OCI-M2 (cell line): ENCODE data around the gene TINAGL1.

Experiments
- DNase-seq: peaks from one replicate; lab custom pipeline; 2025; ENCODE audit not compliant: unreplicated experiment; lab: John Stamatoyannopoulos, UW

Gene TINAGL1

DNA sequence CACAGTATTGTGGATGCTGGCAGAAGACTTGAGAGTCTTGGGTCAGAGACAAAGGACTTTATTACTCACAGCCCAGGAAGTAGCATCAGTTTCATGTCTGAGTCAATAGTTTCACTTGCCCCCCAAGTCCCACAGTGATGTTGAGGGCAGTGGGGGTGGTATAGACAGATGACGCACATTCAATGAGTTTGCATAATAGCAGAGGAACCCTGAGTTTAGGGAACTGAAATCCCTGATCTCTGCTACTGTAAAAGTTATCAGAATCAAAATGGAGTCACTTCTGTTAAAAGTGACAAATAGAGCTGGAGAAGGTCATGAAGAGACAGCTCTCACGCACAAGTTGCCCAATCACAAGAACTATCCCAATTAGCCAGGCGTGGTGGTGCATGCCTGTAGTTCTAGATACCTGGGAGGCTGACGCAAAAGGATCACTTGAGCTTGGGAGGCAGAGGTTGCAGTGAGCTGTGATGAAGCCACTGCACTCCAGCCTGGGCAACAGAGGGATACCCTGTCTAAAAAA lies 29.7 kb downstream of the TINAGL1 start:
- no peak for DNase-seq

- DNase-seq, result no peak
Measured at GRCh38 chr1:31607360-31607759, 31.0 kb downstream of the TINAGL1 start.

- DNase-seq, result no peak
Measured at GRCh38 chr1:31609514-31610118, 33.3 kb downstream of the TINAGL1 start.

DNA sequence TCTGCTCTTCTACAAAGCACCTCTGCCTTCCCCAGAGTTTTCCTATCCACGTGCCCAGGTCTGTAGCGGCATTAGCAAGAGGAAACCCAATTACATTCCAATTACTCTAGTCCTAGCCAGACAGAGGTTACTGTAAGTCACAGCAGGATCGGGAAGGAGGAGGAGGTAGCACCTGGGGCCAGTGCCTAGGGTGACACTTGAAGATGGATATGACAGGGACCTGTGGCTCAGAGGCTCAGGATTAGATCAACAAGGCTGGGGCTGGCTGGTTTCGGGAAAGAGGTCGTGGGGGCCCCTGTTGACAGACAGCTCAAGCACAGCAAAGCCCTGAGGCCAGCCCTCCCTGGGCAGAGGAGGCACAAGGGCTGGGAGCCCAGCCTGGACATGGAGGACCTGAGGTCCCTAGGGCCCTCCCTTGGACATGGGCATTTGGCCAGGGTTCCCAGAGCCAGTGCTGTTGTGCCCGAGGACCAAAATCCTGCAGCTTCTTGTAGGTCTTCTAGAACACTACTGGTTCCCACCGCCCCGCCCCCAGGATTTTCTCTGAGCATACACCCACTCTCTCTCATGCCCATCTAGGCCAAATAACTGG lies 38.2 kb downstream of the TINAGL1 start:
- no peak for DNase-seq

- no peak for DNase-seq
Measured at GRCh38 chr1:31615414-31615813, 39.1 kb downstream of the TINAGL1 start.

DNA sequence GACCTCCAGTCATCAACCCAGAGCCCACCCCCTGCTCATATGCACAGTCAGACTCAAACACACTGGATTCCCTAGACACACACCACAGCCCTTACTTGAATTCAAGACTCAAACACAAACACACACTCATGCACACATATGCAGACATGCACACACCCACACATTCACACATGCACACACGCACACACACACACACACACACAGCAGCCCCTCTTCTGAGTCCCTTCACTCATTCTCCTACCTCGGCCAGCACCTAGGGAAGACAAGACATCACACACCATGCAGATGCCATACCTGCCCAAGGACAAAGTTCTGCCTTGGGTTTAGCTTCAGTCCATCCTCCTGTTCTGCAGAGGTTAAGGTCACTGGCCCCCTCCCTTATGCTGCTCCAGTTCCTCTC lies 39.6 kb downstream of the TINAGL1 start:
- no peak for DNase-seq

- no peak for DNase-seq
Measured at GRCh38 chr1:31617218-31617915, 41.1 kb downstream of the TINAGL1 start, which contains the start of gene HCRTR1. HCRTR1 (plus strand) TSS chr1:31617689; CDS start chr1:31619193, 1,504 bp downstream.

DNA sequence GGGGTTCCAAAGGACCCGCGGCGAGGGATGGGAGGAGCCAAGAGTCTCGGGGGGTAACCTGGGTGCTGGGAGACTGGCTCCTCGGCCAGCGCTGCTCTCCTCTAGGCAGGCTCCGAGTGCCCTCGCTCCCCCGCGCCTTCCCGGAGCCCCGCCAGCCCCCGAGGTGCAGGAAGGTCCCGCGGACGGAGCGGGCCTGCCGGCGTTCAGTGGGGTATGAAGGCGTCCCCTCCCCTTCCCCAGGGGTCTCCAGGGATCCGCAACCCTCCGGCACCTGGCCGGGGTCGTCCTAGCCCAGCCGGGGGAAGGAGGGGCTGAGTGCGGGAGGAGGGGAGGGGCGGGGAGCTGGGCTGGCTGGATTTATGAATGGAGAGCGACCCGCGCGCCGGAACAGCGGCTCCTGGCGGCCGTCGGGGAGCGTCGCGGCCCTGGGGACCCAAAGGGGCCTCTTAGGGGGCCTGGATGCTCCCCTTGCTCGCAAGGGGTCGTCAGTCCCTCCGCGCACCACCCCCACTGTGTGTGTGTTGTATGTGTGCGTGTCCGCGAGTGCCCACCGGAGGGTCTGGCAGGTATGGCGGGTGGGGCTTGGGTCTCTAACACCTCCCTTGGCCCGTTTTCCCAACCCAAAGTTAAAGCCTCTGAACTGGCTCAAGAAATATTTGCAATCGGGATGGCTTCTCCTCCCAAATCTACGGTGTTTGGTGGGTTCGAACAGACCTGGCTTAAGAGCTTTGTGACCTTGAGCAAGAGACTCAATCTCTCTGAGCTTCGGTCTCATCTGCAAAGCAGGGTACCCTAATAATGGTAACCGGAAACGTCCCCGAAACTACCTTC lies 41.8 kb downstream of the TINAGL1 start:
- DNase-seq, result no peak

GRCh38 chr1:31618916-31619846 lies 42.9 kb downstream of the TINAGL1 start:
- DNase-seq, result no peak

- DNase-seq, result no peak
Measured at GRCh38 chr1:31620631-31621497, 44.5 kb downstream of the TINAGL1 start.

GRCh38 chr1:31621498-31621820 lies 45.1 kb downstream of the TINAGL1 start:
- no peak for DNase-seq

DNA sequence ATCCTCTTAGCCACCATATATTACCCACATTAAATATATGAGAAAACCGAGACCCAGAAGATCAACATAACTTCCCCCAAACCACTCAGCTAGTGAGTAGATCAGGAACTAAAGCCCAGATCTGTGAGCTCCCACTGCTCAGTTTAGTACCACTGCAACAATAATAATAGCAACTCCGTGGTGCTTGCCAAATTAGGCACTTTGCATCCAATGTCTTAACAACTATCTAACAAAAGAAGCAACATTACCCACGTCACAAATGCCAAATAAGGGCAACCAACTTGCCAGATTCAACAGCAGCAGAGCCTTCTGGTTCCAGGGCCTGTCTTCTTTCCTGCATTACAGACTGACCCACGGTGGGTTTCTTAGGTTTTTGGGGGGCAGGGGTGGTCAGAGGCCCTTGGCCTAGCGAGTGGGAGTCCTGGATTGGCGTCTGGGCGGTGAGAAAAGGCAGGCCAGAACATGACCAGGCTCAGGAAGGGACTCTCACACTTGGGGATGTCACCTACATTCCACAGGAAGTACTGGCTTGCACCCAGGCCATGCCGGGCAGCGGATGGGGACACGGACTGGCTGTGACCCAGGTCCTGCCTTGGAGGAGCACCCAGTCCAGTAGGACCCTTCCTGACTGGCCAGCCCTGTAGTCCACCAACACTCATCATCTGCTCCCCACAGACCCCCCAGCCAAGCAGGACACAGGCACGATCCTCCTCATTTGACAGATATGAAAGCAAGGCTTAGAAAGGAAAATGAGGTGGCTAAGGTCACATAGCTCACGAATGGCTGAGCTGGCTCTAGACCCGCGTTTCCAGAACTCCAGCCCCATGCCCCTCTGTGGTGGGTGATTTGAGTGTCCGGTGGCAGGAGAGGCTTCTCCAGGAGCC lies 45.8 kb downstream of the TINAGL1 start:
- DNase-seq, result no peak

GRCh38 chr1:31623365-31623764 lies 47.0 kb downstream of the TINAGL1 start:
- no peak for DNase-seq

- DNase-seq, result no peak
Measured at GRCh38 chr1:31624309-31624708, 48.0 kb downstream of the TINAGL1 start.

- DNase-seq, result no peak
Measured at GRCh38 chr1:31624731-31625514, 48.6 kb downstream of the TINAGL1 start.

DNA sequence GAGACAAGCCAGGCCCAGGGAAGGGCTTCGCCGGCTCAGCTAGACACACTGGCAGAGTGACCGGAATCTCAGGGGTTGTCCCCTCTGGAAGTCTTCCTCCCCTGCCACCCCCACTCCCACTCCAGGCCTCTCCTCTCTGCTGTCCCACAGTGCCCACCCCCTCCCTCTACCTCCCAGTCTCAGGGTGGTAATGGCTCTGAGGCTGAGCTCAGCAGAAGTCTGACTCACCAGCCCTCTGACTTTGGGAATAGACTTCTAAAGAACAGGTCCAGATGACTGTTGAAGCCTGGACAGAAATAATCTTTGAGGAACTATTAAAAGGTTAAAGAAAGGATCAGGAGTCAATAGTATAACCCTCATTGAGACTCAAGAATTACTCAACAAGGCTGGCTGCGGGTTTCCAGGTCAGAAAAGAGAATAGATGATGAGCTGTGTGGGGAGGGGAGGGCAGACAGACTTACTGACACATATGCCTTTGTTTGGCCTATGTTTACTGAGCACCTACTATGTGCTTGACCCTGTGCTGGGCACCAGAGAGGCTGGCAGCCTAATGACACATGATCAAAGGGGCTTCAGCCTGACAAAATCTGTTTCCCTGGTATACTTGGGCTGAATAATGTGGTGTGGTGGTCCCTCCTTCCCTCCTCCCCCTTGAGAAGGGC lies 49.4 kb downstream of the TINAGL1 start:
- DNase-seq, result no peak
